DND-41 (cell line): Measurements from ENCODE around the gene CRK.

Experiments used
- ATAC-seq: fragments of 200-7000 bp; cut with Tn5 transposase; 3 replicates; pipeline ENCODE4 v1.9.1; 2021; ENCODE audit warnings: low read depth; ENCODE audit not compliant: insufficient read depth
- DNase-seq: peaks from one replicate; pipeline ENCODE4 v3.0.0-alpha.2; 2020
- H2AFZ ChIP-seq: 2 replicates; pipeline ENCODE4 v1.6.0; 2012; ENCODE audit warnings: low read depth, low read length
- H3K27ac ChIP-seq: 2 replicates; pipeline ENCODE4 v1.5.1; 2012; ENCODE audit warnings: low read length, inconsistent platforms
- H3K27me3 ChIP-seq: fragments of 200-600 bp; sonication (generic); 2 replicates; pipeline ENCODE4 v1.6.0; 2012; ENCODE audit warnings: low read length, mild to moderate bottlenecking, inconsistent platforms; ENCODE audit not compliant: insufficient read depth, poor library complexity
- H3K36me3 ChIP-seq: 2 replicates; pipeline ENCODE4 v1.5.1; 2012; ENCODE audit warnings: low read length, inconsistent platforms; ENCODE audit not compliant: insufficient read depth
- H3K4me1 ChIP-seq: 2 replicates; pipeline ENCODE4 v1.5.1; 2012; ENCODE audit warnings: mild to moderate bottlenecking, low read length; ENCODE audit not compliant: insufficient read depth
- H3K4me2 ChIP-seq: 2 replicates; pipeline ENCODE4 v1.6.0; 2012; ENCODE audit warnings: mild to moderate bottlenecking, moderate library complexity, low read length, inconsistent platforms; ENCODE audit not compliant: insufficient read depth
- H3K4me3 ChIP-seq, 2 experiments: fragments of 200-600 bp in 1 of 2; shearing (Covaris generic) in 1 of 2; 2 replicates each; pipeline ENCODE4 v1.5.1; 2012 to 2016; ENCODE audit warnings: inconsistent platforms in 2 of 2, low read length in 2 of 2, mild to moderate bottlenecking in 2 of 2, low read depth in 1 of 2, moderate library complexity in 1 of 2
- H3K79me2 ChIP-seq: 2 replicates; pipeline ENCODE4 v1.6.0; 2012; ENCODE audit warnings: low read length, inconsistent platforms; ENCODE audit not compliant: insufficient read depth
- H3K9ac ChIP-seq: 2 replicates; pipeline ENCODE4 v1.6.0; 2012; ENCODE audit warnings: low read depth, mild to moderate bottlenecking, inconsistent platforms, low read length, moderate library complexity
- H3K9me3 ChIP-seq: 2 replicates; pipeline ENCODE4 v1.5.1; 2012; ENCODE audit warnings: low read length, moderate library complexity, mild to moderate bottlenecking, inconsistent platforms; ENCODE audit not compliant: insufficient read depth, severe bottlenecking
- H4K20me1 ChIP-seq: 2 replicates; pipeline ENCODE4 v1.6.0; 2012; ENCODE audit warnings: low read length; ENCODE audit not compliant: insufficient read depth
- CTCF ChIP-seq: IDR thresholded peaks from 2 replicates; pipeline ENCODE4 v1.5.1; 2012; ENCODE audit warnings: borderline replicate concordance, low read length, moderate library complexity, mild to moderate bottlenecking; ENCODE audit not compliant: poor library complexity, severe bottlenecking; ENCODE audit errors: extremely low read depth
- EZH2 ChIP-seq: IDR thresholded peaks from 3 replicates; pipeline ENCODE4 v1.6.1; 2012; ENCODE audit warnings: borderline replicate concordance, low read depth, mild to moderate bottlenecking, moderate library complexity, low read length, inconsistent platforms; ENCODE audit not compliant: severe bottlenecking

CRK gene

GRCh38 chr17:1496869-1497268 is 40.8 kb upstream of the CRK start:
- H3K9me3 ChIP-seq = no peaks in the 10 kb centered on the region
- H4K20me1 ChIP-seq = peaks cover 10% of the 10 kb centered on the region
- H3K79me2 ChIP-seq = no peaks in the 10 kb centered on the region
- no peak overlapping the region for H3K9ac ChIP-seq
- peaks cover 36% of the 10 kb centered on the region for H3K36me3 ChIP-seq
- H3K4me3 ChIP-seq = no peak overlapping the region
- ATAC-seq (no peak), DNase-seq (no peak)
- no peak overlapping the region for H2AFZ ChIP-seq
- H3K4me1 ChIP-seq = peaks cover 7% of the 10 kb centered on the region
- H3K4me2 ChIP-seq = no peak overlapping the region
- no peaks in the 10 kb centered on the region for H3K27me3 ChIP-seq
- H3K27ac ChIP-seq = no peak overlapping the region
- TF ChIP-seq EZH2 (no peak), CTCF (no peak)

GRCh38 chr17:1495265-1495989 is 39.4 kb upstream of the CRK start:
- DNase-seq (no peak), ATAC-seq (no peak)
- no peak for TF ChIP-seq EZH2
- no peak for TF ChIP-seq CTCF
- H2AFZ ChIP-seq = no peak overlapping the region
- no peaks in the 10 kb centered on the region for H3K27me3 ChIP-seq
- peaks cover 16% of the 10 kb centered on the region for H3K4me1 ChIP-seq
- no peak overlapping the region for H3K4me2 ChIP-seq
- peaks cover 36% of the 10 kb centered on the region for H3K36me3 ChIP-seq
- H3K27ac ChIP-seq = no peak overlapping the region
- peaks cover 13% of the 10 kb centered on the region for H4K20me1 ChIP-seq
- H3K9ac ChIP-seq = no peak overlapping the region
- no peaks in the 10 kb centered on the region for H3K79me2 ChIP-seq
- H3K4me3 ChIP-seq = no peak overlapping the region
- no peaks in the 10 kb centered on the region for H3K9me3 ChIP-seq

- H3K79me2 ChIP-seq = no peaks in the 10 kb centered on the region
- H4K20me1 ChIP-seq = peaks cover 13% of the 10 kb centered on the region
- H2AFZ ChIP-seq = no peak overlapping the region
- H3K9ac ChIP-seq = no peak overlapping the region
- H3K27me3 ChIP-seq = no peaks in the 10 kb centered on the region
- DNase-seq (no peak), ATAC-seq (no peak)
- H3K36me3 ChIP-seq = peaks cover 33% of the 10 kb centered on the region
- no peaks in the 10 kb centered on the region for H3K9me3 ChIP-seq
- TF ChIP-seq EZH2 (no peak), CTCF (no peak)
- H3K4me1 ChIP-seq = peaks cover 18% of the 10 kb centered on the region
- H3K4me2 ChIP-seq = no peak overlapping the region
- H3K27ac ChIP-seq = no peak overlapping the region
- H3K4me3 ChIP-seq = no peak overlapping the region
Observed at GRCh38 chr17:1494736-1495253, 38.8 kb upstream of the CRK start.
